Measurements from ENCODE around the gene MLLT6. TPM values are rescaled to one million over a fixed set of nuclear protein-coding genes. Genes with fewer than 3 reads are reported as not detected.

Gene MLLT6
- 29.5 TPM for polyA plus RNA-seq (2013, experiment 1 of 2)
- 25.8 TPM for polyA plus RNA-seq (2013, experiment 2 of 2)

GRCh38 chr17:38704606-38705522 is at the start of gene MLLT6:
MLLT6 (plus strand) TSS chr17:38705273; CDS start chr17:38705633, 360 bp downstream.
- Histone ChIP-seq H3K4me3 (ENCODE audit: extremely low read depth, insufficient read depth, low read length, poor library complexity, severe bottlenecking) (peak within 1 kb of the TSS; percentile 73), H3K27ac (ENCODE audit: low read depth, low read length, severe bottlenecking) (peak within 1 kb of the TSS; percentile 69), H3K4me1 (ENCODE audit: control insufficient read depth, insufficient read depth, low read length, poor library complexity, severe bottlenecking) (peaks cover 17% of the 10 kb centered on the region), H3K36me3 (ENCODE audit: control insufficient read depth, insufficient read depth, low read length) (peaks cover 16% of the 10 kb centered on the region), H3K9me3 (ENCODE audit: control insufficient read depth, low read length) (no peaks in the 10 kb centered on the region)
- WGBS, 2 experiments (ENCODE audit: insufficient coverage in 2 of 2) = 0 to 1% methylated on average over 41 to 61 of the region's 100 CpGs

DNA sequence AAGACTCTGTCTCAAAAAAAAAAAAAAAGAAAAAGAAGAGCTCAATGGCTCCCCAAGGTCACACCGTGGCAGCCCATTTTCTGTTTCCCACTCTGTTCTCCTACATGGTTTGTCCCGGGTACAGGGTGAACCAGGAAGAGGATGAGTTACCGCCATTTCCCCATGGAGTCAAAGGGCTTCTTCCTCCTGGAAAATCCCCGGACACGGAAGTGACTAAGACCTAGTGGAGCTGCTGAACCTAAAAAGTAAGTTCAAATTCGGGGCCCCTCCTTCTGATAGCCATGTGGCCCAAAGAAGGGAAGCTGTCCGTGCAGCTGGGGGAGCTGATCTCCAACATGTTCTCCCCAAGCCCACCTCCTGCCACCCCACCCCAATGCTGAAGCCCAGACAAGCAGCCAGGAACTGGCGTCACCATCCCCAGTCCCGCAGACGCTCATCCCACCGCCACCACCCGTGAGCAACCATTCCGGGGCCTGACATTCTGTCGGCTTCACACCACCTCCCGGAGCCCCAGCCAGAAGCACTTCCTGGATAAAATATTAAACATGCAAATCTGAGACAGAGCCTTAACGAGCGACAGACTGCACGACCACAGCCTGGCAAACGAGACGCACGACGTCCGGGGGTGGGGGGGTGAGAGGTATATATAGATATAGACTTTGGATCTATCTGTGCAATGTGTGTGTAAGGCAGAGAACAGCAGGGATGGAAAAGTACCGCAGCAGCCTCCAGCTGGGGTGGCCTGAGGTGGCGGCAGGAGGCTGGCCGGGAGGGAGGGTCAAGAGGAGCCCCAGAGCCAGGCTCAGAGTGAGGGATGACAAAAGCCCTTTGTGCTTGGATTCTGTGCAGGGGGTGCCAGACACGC is 47.9 kb upstream of the MLLT6 start:
- 71% methylated on average over 21 to 23 of the region's 27 CpGs for WGBS, 2 experiments (ENCODE audit: insufficient coverage in 2 of 2)
- Histone ChIP-seq H3K27ac (ENCODE audit: low read depth, low read length, severe bottlenecking) (no peak overlapping the region), H3K36me3 (ENCODE audit: control insufficient read depth, insufficient read depth, low read length) (no peaks in the 10 kb centered on the region), H3K4me3 (ENCODE audit: extremely low read depth, insufficient read depth, low read length, poor library complexity, severe bottlenecking) (no peak overlapping the region), H3K4me1 (ENCODE audit: control insufficient read depth, insufficient read depth, low read length, poor library complexity, severe bottlenecking) (peaks cover 20% of the 10 kb centered on the region), H3K9me3 (ENCODE audit: control insufficient read depth, low read length) (no peaks in the 10 kb centered on the region)

DNA sequence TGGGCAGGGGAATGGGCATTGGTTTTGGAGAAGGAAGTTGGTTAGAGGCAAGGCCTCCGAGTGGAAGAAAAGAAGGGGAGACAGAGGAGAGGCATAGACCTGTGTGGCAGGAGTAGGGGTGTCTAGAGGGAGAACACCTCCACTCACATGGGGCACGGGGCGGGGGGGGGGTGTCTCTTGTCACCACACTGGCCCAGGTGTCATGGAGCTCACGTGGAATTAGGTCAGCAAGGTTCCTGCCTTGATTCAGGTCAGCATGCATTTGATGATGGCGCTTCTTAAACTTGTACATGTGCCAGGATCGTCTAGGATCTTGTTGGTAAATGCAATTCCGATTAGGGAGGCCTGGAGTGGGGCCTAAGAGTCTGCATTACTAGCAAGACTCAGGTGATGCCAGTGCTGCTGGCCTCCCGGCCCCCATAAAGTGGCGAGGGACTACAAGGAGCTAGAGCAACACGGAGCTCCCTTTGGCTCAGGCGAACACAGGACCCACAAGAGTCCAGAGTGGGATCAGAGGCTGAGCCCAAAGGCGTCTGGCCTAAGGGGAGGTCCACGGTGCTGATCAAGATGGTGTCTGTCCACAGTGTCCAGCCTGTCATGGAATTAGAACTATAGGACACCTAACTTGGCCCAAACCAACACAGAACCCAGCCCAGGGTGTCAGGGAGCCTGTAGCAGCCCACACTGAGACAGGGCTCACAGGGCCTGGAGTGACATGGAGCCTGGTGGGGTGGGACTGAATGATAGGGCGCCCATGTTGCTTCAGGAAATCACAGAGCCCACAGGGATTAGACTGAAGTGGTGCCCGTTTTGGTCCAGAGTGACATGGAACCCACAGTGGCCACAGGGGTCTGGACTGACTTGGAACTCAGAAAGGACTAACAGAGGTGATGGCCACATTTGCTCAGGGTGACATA is 47.0 kb upstream of the MLLT6 start:
- no peaks in the 10 kb centered on the region for H3K36me3 ChIP-seq (ENCODE audit: control insufficient read depth, insufficient read depth, low read length)
- H3K4me1 ChIP-seq (ENCODE audit: control insufficient read depth, insufficient read depth, low read length, poor library complexity, severe bottlenecking) = peaks cover 20% of the 10 kb centered on the region
- H3K9me3 ChIP-seq (ENCODE audit: control insufficient read depth, low read length) = no peaks in the 10 kb centered on the region
- 90 to 98% methylated on average over 11 to 13 of the region's 15 CpGs for WGBS, 2 experiments (ENCODE audit: insufficient coverage in 2 of 2)
- H3K27ac ChIP-seq (ENCODE audit: low read depth, low read length, severe bottlenecking) = no peak overlapping the region
- no peak overlapping the region for H3K4me3 ChIP-seq (ENCODE audit: extremely low read depth, insufficient read depth, low read length, poor library complexity, severe bottlenecking)

DNA sequence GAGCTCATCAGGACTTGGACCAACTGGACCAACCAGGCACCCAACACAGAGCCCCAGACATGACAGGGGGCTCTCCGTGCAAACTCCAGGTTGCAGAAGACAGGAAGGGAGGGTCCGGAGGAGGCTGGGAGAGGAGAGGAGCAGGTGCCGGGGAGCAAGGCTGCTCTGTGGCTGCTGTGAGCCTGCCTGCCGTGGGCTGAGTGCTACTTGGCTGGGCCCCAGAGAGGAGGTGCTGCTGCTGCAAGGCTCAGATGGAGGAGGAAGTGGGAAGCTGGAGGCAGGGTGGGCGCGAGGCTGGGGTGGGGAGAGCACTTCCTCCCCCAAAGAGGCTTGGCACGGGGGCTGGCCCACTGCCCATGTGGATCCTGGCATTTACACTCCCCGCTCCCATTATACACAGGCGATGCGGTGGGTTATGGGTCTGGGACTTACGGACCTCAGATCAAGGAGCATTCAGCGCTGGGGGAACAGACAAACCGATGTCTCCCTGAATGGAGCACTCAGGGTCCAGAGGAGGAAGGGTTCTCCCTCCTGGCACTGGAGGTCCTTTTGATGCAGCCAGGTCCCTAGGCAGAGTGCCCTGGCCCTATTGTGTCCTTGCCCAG is 46.2 kb upstream of the MLLT6 start:
- WGBS, 2 experiments (ENCODE audit: insufficient coverage in 2 of 2) = 83 to 95% methylated on average over 9 to 11 of the region's 13 CpGs
- H3K27ac ChIP-seq (ENCODE audit: low read depth, low read length, severe bottlenecking) = no peak overlapping the region
- no peak overlapping the region for H3K4me3 ChIP-seq (ENCODE audit: extremely low read depth, insufficient read depth, low read length, poor library complexity, severe bottlenecking)
- peaks cover 24% of the 10 kb centered on the region for H3K4me1 ChIP-seq (ENCODE audit: control insufficient read depth, insufficient read depth, low read length, poor library complexity, severe bottlenecking)
- no peaks in the 10 kb centered on the region for H3K36me3 ChIP-seq (ENCODE audit: control insufficient read depth, insufficient read depth, low read length)
- no peaks in the 10 kb centered on the region for H3K9me3 ChIP-seq (ENCODE audit: control insufficient read depth, low read length)

DNA sequence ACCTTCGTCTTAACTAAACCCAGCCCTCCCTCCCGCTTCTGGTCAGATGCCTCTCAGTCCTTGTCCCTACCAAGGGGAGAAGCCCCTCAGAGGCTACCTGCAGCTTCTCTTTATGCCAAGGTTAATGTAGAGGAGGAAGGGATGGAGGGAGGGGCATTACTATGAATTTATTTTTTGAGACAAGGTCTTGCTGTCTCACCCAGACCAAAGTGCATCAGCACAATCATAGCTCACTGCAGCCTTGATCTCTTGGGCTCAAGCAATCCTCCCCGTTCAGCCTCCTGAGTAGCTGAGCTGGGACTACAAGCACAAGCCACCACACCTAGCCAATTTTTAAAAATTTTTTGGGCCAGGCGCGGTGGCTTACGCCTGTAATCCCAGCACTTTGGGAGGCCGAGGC is 45.7 kb upstream of the MLLT6 start:
- WGBS, 2 experiments (ENCODE audit: insufficient coverage in 2 of 2) = 84 to 88% methylated on average over 1 to 3 of the region's 7 CpGs

GRCh38 chr17:38660097-38661025 is 44.7 kb upstream of the MLLT6 start:
- no peaks in the 10 kb centered on the region for H3K9me3 ChIP-seq (ENCODE audit: control insufficient read depth, low read length)
- H3K36me3 ChIP-seq (ENCODE audit: control insufficient read depth, insufficient read depth, low read length) = no peaks in the 10 kb centered on the region
- peaks cover 20% of the 10 kb centered on the region for H3K4me1 ChIP-seq (ENCODE audit: control insufficient read depth, insufficient read depth, low read length, poor library complexity, severe bottlenecking)
- WGBS, 2 experiments (ENCODE audit: insufficient coverage in 2 of 2) = 83 to 85% methylated on average over 14 to 15 of the region's 16 CpGs
- H3K27ac ChIP-seq (ENCODE audit: low read depth, low read length, severe bottlenecking) = no peak overlapping the region
- no peak overlapping the region for H3K4me3 ChIP-seq (ENCODE audit: extremely low read depth, insufficient read depth, low read length, poor library complexity, severe bottlenecking)

More for the DNA sequence above, 45.7 kb upstream of the MLLT6 start:
- Histone ChIP-seq H3K9me3 (ENCODE audit: control insufficient read depth, low read length) (no peaks in the 10 kb centered on the region), H3K4me3 (ENCODE audit: extremely low read depth, insufficient read depth, low read length, poor library complexity, severe bottlenecking) (no peak overlapping the region), H3K36me3 (ENCODE audit: control insufficient read depth, insufficient read depth, low read length) (no peaks in the 10 kb centered on the region), H3K4me1 (ENCODE audit: control insufficient read depth, insufficient read depth, low read length, poor library complexity, severe bottlenecking) (peaks cover 20% of the 10 kb centered on the region), H3K27ac (ENCODE audit: low read depth, low read length, severe bottlenecking) (no peak overlapping the region)

DNA sequence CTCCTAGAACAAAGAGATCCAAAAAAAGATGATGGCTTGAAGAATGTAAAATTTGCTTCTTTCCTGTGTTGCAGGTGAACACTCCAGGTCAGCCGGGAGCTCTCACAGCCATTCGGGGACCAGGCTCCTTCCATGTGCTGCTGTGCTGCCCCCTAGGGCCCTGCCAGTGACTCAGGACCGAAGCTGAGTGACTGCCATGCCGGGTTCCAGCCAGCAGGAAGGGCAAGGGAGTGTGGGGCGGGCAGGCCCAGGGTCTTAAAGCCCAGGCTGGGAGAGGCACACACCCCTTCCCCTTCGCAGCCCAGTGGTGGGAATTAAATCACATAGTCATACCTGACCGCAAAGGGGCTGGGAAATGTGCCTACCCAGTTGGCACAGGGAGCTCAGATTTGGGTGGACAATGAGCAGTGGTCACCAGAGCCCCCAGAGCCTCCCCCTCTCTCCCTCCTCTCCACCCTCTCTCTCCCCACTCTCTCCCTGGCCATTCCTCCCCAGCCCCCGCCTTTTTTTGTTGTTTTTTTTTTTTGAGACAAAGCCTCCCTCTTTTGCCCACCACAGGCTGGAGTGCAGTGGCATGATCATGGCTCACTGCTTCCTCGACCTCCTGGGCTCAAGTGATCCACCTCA is 41.8 kb upstream of the MLLT6 start:
- no peak overlapping the region for H3K4me3 ChIP-seq (ENCODE audit: extremely low read depth, insufficient read depth, low read length, poor library complexity, severe bottlenecking)
- no peaks in the 10 kb centered on the region for H3K9me3 ChIP-seq (ENCODE audit: control insufficient read depth, low read length)
- H3K36me3 ChIP-seq (ENCODE audit: control insufficient read depth, insufficient read depth, low read length) = no peaks in the 10 kb centered on the region
- 7 to 14% methylated on average over 6 of the region's 9 CpGs for WGBS, 2 experiments (ENCODE audit: insufficient coverage in 2 of 2)
- H3K27ac ChIP-seq (ENCODE audit: low read depth, low read length, severe bottlenecking) = no peak overlapping the region
- H3K4me1 ChIP-seq (ENCODE audit: control insufficient read depth, insufficient read depth, low read length, poor library complexity, severe bottlenecking) = peaks cover 9% of the 10 kb centered on the region

GRCh38 chr17:38663964-38664644 is 41.0 kb upstream of the MLLT6 start:
- no peaks in the 10 kb centered on the region for H3K36me3 ChIP-seq (ENCODE audit: control insufficient read depth, insufficient read depth, low read length)
- H3K27ac ChIP-seq (ENCODE audit: low read depth, low read length, severe bottlenecking) = no peak overlapping the region
- WGBS, 2 experiments (ENCODE audit: insufficient coverage in 2 of 2) = 75 to 88% methylated on average over 4 to 5 of the region's 9 CpGs
- H3K4me3 ChIP-seq (ENCODE audit: extremely low read depth, insufficient read depth, low read length, poor library complexity, severe bottlenecking) = no peak overlapping the region
- H3K4me1 ChIP-seq (ENCODE audit: control insufficient read depth, insufficient read depth, low read length, poor library complexity, severe bottlenecking) = peaks cover 9% of the 10 kb centered on the region
- no peaks in the 10 kb centered on the region for H3K9me3 ChIP-seq (ENCODE audit: control insufficient read depth, low read length)

Measured in mesodermal cell (in vitro differentiated cells).